ENCODE measurements around the gene HOXB3.

DNA sequence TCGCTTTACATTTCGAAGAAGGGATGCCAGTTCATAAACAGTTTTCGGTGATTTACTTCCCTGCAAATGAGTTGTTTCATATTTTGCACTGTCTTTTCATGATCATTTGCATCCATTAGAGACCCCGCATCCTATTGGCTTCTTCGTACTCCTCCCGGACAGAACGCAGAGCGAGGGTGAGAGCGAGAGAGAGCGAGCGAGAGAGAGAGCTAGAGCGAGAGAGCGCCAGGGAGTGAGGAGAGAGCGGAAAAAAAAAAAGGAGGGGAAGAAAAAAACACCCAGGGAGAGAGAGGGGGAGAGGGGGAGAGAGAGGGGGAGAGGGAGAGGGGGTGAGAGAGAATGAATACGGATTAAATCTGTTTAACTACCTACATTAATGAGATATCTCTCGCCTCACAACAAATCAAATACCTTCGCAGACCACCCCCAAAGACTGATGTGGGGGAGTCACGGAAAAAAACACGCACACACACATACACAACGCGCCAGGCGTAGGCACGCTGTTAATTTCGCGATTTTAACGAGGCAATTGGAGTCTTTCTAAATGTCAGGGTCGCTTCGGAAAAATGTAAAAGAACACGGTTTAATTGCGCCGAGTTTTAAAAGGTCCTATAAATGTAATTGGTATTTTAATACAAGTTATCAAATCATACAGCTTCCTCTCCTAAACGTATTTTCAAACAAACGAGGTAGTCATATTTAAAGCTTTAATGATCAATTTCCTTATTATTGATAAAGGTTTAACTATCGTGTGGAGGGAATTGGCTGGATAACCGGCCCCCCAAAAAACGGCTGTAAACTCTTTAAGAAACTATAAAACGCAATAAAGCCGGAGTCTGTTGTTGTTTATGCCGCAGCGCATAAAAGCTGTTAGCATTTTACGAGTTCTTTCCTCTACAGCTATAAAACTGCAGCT, 25.3 kb upstream of the HOXB3 start, which contains the start of gene HOXB8:
- TF ChIP-seq, protein P1, sequence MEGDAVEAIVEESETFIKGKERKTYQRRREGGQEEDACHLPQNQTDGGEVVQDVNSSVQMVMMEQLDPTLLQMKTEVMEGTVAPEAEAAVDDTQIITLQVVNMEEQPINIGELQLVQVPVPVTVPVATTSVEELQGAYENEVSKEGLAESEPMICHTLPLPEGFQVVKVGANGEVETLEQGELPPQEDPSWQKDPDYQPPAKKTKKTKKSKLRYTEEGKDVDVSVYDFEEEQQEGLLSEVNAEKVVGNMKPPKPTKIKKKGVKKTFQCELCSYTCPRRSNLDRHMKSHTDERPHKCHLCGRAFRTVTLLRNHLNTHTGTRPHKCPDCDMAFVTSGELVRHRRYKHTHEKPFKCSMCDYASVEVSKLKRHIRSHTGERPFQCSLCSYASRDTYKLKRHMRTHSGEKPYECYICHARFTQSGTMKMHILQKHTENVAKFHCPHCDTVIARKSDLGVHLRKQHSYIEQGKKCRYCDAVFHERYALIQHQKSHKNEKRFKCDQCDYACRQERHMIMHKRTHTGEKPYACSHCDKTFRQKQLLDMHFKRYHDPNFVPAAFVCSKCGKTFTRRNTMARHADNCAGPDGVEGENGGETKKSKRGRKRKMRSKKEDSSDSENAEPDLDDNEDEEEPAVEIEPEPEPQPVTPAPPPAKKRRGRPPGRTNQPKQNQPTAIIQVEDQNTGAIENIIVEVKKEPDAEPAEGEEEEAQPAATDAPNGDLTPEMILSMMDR (IDR thresholded peaks at IDR 0.05; ENCODE audit: poor library complexity, severe bottlenecking), result no peak
- no peak for TF ChIP-seq POLR2AphosphoS5 (IDR thresholded peaks at IDR 0.05)
- no peak for TF ChIP-seq RAD21 (conservative IDR thresholded peaks at IDR 0.05)
- no peak for TF ChIP-seq MXI1 (conservative IDR thresholded peaks at IDR 0.05; ENCODE audit: poor library complexity, severe bottlenecking)
- no peak for TF ChIP-seq TAF1 (IDR thresholded peaks at IDR 0.05; ENCODE audit: low read depth)
- TF ChIP-seq EZH2 (IDR thresholded peaks at IDR 0.05; ENCODE audit: borderline replicate concordance, insufficient read depth, low read length, poor library complexity, severe bottlenecking), result no peak

Data from neural cell (in vitro differentiated cells).